ENCODE data around the gene EFHD2.

Gene EFHD2

GRCh38 chr1:15406614-15407559 lies 2.8 kb upstream of the EFHD2 start:
- H3K36me3 ChIP-seq = no peaks in the 10 kb centered on the region
- H3K4me1 ChIP-seq = peaks cover 0 to 42% (median 35%) of the 10 kb centered on the region in 4 donors
- TF ChIP-seq CTCF (IDR thresholded peaks at IDR 0.05) = no peak
- peak; percentile 69 to 80 for DNase-seq
- H3K4me3 ChIP-seq = no peak overlapping the region
- intact Hi-C loops (cut with DNase I; ENCODE audit: low total_unique reads) = no loop called here
- peak overlapping the region; percentile 18 to 58 for H3K27ac ChIP-seq
- no peaks in the 10 kb centered on the region for H3K27me3 ChIP-seq
- H3K9me3 ChIP-seq = no peaks in the 10 kb centered on the region

DNA sequence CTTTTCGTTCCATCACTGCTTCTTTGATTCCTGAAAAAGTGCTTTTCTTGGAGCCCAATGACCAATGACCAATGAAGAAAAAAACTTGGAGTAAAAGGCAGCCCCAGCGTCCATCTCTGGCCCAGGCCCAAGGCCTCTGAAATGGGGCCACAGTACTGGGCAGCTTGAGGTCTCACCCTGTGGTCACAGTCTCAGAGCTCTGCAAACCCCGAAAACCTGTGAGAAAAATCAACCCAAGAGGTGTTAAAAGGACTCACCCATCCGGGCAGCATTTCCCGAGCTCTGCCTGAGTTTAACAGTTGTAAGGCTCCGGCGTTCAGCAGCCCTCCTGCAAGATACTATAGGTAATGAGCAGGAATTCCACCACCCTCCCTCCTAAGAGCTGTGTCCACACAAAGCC lies 2.1 kb upstream of the EFHD2 start:
- peak overlapping the region in 1 of 2 donors; percentile 58 for H3K27ac ChIP-seq
- no peak overlapping the region for H3K4me3 ChIP-seq
- H3K36me3 ChIP-seq = no peaks in the 10 kb centered on the region
- peaks cover 0 to 46% (median 39%) of the 10 kb centered on the region in 4 donors for H3K4me1 ChIP-seq
- intact Hi-C loops (cut with DNase I; ENCODE audit: low total_unique reads) = no loop called here
- no peaks in the 10 kb centered on the region for H3K9me3 ChIP-seq
- DNase-seq = no peak
- no peaks in the 10 kb centered on the region for H3K27me3 ChIP-seq
- no peak for TF ChIP-seq CTCF (IDR thresholded peaks at IDR 0.05)

DNA sequence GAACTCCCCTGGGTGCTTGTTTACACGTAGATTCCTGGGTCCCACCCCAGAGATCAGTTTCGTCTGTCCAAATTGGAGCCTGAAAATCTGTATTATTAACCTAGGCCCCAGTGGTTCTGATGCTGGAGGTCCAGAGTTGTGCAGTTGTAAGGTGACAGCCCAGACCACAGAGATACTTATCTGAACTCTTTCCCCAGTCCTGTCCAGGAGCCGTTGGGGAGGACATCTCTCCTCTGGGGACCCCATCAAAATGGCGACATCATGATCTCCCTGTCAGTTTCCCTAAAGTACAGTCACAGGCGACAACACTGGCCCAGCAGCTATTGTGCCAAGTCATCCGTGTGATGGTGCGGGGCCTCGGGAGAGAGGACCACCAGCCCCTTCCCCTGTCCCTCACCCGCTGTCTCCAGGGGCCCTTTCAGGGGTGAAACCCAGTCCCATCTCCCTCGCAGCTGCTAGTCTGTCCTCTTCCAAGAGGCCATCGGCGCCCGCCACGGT lies 749 bp upstream of the EFHD2 start:
- Histone ChIP-seq H3K27ac (peak overlapping the region; percentile 71 to 79), H3K4me1 (peaks cover 0 to 51% (median 41%) of the 10 kb centered on the region in 4 donors), H3K27me3 (no peaks in the 10 kb centered on the region), H3K4me3 (peak overlapping the region; percentile 73 to 76), H3K9me3 (no peaks in the 10 kb centered on the region), H3K36me3 (peaks cover 0 to 3% (median 1%) of the 10 kb centered on the region in 3 donors)
- no peak for DNase-seq
- intact Hi-C loops (cut with DNase I; ENCODE audit: low total_unique reads) = no loop called here
- TF ChIP-seq CTCF (IDR thresholded peaks at IDR 0.05) = no peak

DNA sequence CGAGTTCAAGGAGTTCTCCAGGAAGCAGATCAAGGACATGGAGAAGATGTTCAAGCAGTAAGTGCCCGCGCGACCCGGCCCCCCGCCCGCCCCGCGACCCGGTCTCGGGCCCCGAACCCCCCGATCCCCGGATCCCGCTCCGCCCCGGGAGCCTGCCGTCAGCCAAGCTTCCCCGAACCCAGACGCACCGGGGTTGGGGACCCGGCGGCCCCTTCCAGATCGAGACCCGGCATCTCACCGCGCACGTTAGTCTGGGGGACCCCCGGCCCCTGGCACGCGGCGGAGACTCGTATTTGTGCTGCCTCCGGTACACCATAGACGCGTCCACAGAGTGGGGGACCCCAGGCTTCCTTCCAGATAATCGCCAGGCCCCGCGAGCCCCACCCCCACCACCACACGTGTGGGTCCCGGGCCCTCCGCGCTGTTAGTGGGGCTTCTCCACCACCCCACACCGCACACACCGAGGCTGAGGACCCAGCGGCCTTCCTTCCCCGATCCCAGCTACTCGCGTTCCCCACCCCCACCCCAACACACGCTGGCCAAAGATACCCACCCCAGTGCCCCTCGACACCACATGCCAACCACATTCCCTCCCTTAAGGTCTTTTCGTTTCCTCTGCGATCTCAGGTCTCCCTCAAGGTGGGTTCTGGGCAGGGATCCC lies 665 bp downstream of the EFHD2 start:
- peaks cover 0 to 51% (median 41%) of the 10 kb centered on the region in 4 donors for H3K4me1 ChIP-seq
- intact Hi-C loops (cut with DNase I; ENCODE audit: low total_unique reads) = loop anchor here (5.0 kb wide), 1 partner anchor 83 kb away; no protein-coding TSS in a partner anchor
- H3K27ac ChIP-seq = peak overlapping the region; percentile 71 to 79
- peaks cover 0 to 9% (median 6%) of the 10 kb centered on the region in 3 donors for H3K36me3 ChIP-seq
- no peak for TF ChIP-seq CTCF (IDR thresholded peaks at IDR 0.05)
- H3K27me3 ChIP-seq = no peaks in the 10 kb centered on the region
- DNase-seq = no peak
- H3K9me3 ChIP-seq = no peaks in the 10 kb centered on the region
- H3K4me3 ChIP-seq = peak overlapping the region; percentile 73 to 76

DNA sequence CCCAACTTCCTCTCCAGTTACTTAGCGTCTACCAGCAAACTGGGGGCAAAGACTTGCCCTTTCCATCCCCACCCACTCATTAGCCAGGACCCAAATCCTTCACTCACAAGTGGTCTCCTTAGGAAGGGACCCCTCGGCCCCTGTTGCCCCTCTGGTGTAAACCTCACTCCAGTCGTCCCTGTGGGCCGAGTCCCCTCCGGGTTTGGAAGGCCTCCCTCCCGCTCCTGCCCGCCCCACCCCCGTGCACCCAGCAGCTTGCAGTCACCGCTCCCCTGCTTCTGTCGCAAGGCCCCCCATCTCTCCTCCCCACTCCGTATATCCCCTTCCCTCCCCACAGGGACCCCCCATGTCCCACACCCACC lies 1.2 kb downstream of the EFHD2 start:
- DNase-seq = no peak
- intact Hi-C loops (cut with DNase I; ENCODE audit: low total_unique reads) = loop anchor here (5.0 kb wide), 1 partner anchor 84 kb away; no protein-coding TSS in a partner anchor
- H3K36me3 ChIP-seq = peaks cover 0 to 9% (median 6%) of the 10 kb centered on the region in 3 donors
- peak overlapping the region; percentile 73 to 76 for H3K4me3 ChIP-seq
- H3K9me3 ChIP-seq = no peaks in the 10 kb centered on the region
- TF ChIP-seq CTCF (IDR thresholded peaks at IDR 0.05) = no peak
- peak overlapping the region; percentile 71 to 79 for H3K27ac ChIP-seq
- H3K27me3 ChIP-seq = no peaks in the 10 kb centered on the region
- peaks cover 0 to 55% (median 42%) of the 10 kb centered on the region in 4 donors for H3K4me1 ChIP-seq

Measured in tibial artery (tissue), 4 donors.